GM20000 (cell line): ENCODE data around the gene ZBTB21.
"Not testable (repeated sequence)": the region's sequence is repeated elsewhere in the genome, so short reads cannot be mapped to it uniquely, and the experiment has no call there.

Source experiments
- DNase-seq: peaks from one replicate; pipeline ENCODE4 v3.0.0; 2012; ENCODE audit warnings: low spot score
- CTCF ChIP-seq: IDR thresholded peaks from 2 replicates; pipeline ENCODE4 v1.5.1; 2012; ENCODE audit warnings: mild to moderate bottlenecking, control low read depth; ENCODE audit errors: extremely low read depth, missing control alignments

The ZBTB21 gene

GRCh38 chr21:42001781-42002180, 8.4 kb downstream of the ZBTB21 start:
- DNase-seq = no peak
- TF ChIP-seq CTCF = no peak

GRCh38 chr21:42000908-42001307, 9.3 kb downstream of the ZBTB21 start:
- no peak for TF ChIP-seq CTCF
- DNase-seq = no peak

GRCh38 chr21:41997657-41998056, 12.5 kb downstream of the ZBTB21 start:
- no peak for TF ChIP-seq CTCF
- no peak for DNase-seq

- TF ChIP-seq CTCF = no peak
- no peak for DNase-seq
These were observed 14.6 kb downstream of the ZBTB21 start for GRCh38 chr21:41995577-41995976.

- DNase-seq = not testable (repeated sequence)
These were observed 15.5 kb downstream of the ZBTB21 start for GRCh38 chr21:41994613-41995012.

- no peak for TF ChIP-seq CTCF
- no peak for DNase-seq
These were observed 16.4 kb downstream of the ZBTB21 start for GRCh38 chr21:41993744-41994143.

- no peak for DNase-seq
- TF ChIP-seq CTCF = no peak
These were observed 17.6 kb downstream of the ZBTB21 start for GRCh38 chr21:41992576-41992975.

- no peak for TF ChIP-seq CTCF
- no peak for DNase-seq
These were observed 18.5 kb downstream of the ZBTB21 start for GRCh38 chr21:41991659-41992058.
